ENCODE data around the gene PBRM1. TPM values are rescaled to one million over a fixed set of nuclear protein-coding genes. Genes with fewer than 3 reads are reported as not detected.

Gene PBRM1
- total and polyA plus RNA-seq, 4 donors, result 7.1 to 65.7 (median 38.7) TPM

GRCh38 chr3:52724511-52724910 lies 38.8 kb upstream of the PBRM1 start:
- WGBS, result 34% methylated on average over 1 of the region's 1 CpG
- H3K9ac ChIP-seq (ENCODE audit: low read depth in 1 of 2, low read length in 2 of 2), result no peak overlapping the region
- H3K9me3 ChIP-seq (ENCODE audit: control insufficient read depth in 4 of 4, low read length in 3 of 4), result no peaks in the 10 kb centered on the region
- peaks cover 0 to 9% (median 0%) of the 10 kb centered on the region in 4 donors for H3K4me1 ChIP-seq (ENCODE audit: control insufficient read depth in 4 of 4, insufficient read depth in 4 of 4, low read length in 3 of 4)
- TF ChIP-seq MAX (IDR thresholded peaks at IDR 0.05) (peak; percentile 18), YY1 (IDR thresholded peaks at IDR 0.05) (no peak), RAD21 (IDR thresholded peaks at IDR 0.05) (peak in 1 of 2 donors; percentile 8), HNF4A (conservative IDR thresholded peaks at IDR 0.05) (peak; percentile 87 to 89), FOXA2 (IDR thresholded peaks at IDR 0.05) (peak; percentile 31), SP1 (IDR thresholded peaks at IDR 0.05) (no peak), HNF4G (IDR thresholded peaks at IDR 0.05) (peak; percentile 47), RXRA (IDR thresholded peaks at IDR 0.05) (peak; percentile 12 to 17)
- H3K36me3 ChIP-seq (ENCODE audit: control insufficient read depth in 4 of 4, insufficient read depth in 3 of 4, low read depth in 1 of 4, low read length in 3 of 4), result no peaks in the 10 kb centered on the region
- peak overlapping the region; percentile 6 to 41 for H3K27ac ChIP-seq (ENCODE audit: low read depth in 1 of 2, low read length in 2 of 2)
- DNase-seq (ENCODE audit: low spot score), result no peak
- no peaks in the 10 kb centered on the region for H3K27me3 ChIP-seq (ENCODE audit: control insufficient read depth in 4 of 4, insufficient read depth in 4 of 4, low read length in 3 of 4)
- no peak overlapping the region for H3K4me3 ChIP-seq (ENCODE audit: low read depth in 1 of 3, low read length in 3 of 3)

- H3K9me3 ChIP-seq (ENCODE audit: control insufficient read depth in 4 of 4, low read length in 3 of 4), result no peaks in the 10 kb centered on the region
- TF ChIP-seq MAX (IDR thresholded peaks at IDR 0.05), result no peak
- no peak for TF ChIP-seq EGR1 (IDR thresholded peaks at IDR 0.05; ENCODE audit: low read depth in 2 of 2)
- TF ChIP-seq RXRA (IDR thresholded peaks at IDR 0.05), result no peak
- no peak for TF ChIP-seq NR2F2 (IDR thresholded peaks at IDR 0.05)
- no peak for TF ChIP-seq FOXA1 (IDR thresholded peaks at IDR 0.05)
- no peak for TF ChIP-seq GABPA (IDR thresholded peaks at IDR 0.05 in 1 of 2, conservative IDR thresholded peaks at IDR 0.05 in 1 of 2)
- TF ChIP-seq ZBTB33 (IDR thresholded peaks at IDR 0.05), result no peak
- no peak for TF ChIP-seq YY1 (IDR thresholded peaks at IDR 0.05)
- TF ChIP-seq HNF4G (IDR thresholded peaks at IDR 0.05), result no peak
- no peak for TF ChIP-seq REST (IDR thresholded peaks at IDR 0.05)
- TF ChIP-seq JUND (IDR thresholded peaks at IDR 0.05), result no peak
- TF ChIP-seq RAD21 (IDR thresholded peaks at IDR 0.05), result no peak
- no peak for TF ChIP-seq HNF4A (conservative IDR thresholded peaks at IDR 0.05)
- no peak for TF ChIP-seq FOXA2 (IDR thresholded peaks at IDR 0.05)
- no peak overlapping the region for H3K4me3 ChIP-seq (ENCODE audit: low read depth in 1 of 3, low read length in 3 of 3)
- peaks cover 0 to 3% (median 1%) of the 10 kb centered on the region in 4 donors for H3K36me3 ChIP-seq (ENCODE audit: control insufficient read depth in 4 of 4, insufficient read depth in 3 of 4, low read depth in 1 of 4, low read length in 3 of 4)
- 95% methylated on average over 5 of the region's 5 CpGs for WGBS
- no peak for DNase-seq (ENCODE audit: low spot score)
- H3K4me1 ChIP-seq (ENCODE audit: control insufficient read depth in 4 of 4, insufficient read depth in 4 of 4, low read length in 3 of 4), result peaks cover 0 to 9% (median 0%) of the 10 kb centered on the region in 4 donors
- H3K9ac ChIP-seq (ENCODE audit: low read depth in 1 of 2, low read length in 2 of 2), result no peak overlapping the region
- no peaks in the 10 kb centered on the region for H3K27me3 ChIP-seq (ENCODE audit: control insufficient read depth in 4 of 4, insufficient read depth in 4 of 4, low read length in 3 of 4)
- H3K27ac ChIP-seq (ENCODE audit: low read depth in 1 of 2, low read length in 2 of 2), result peak overlapping the region; percentile 6 to 41
Observed at GRCh38 chr3:52723935-52724334, 38.2 kb upstream of the PBRM1 start.

Data from liver (tissue), 9 donors.